Vagina (tissue), 2 donors: ENCODE data around the gene ZNF431.

Experiments used
- POLR2A ChIP-seq, 2 donors: fragments of 450-650 bp; IDR thresholded peaks; one replicate each; pipeline ENCODE4 v1.6.1; 2017; ENCODE audit warnings: antibody characterized with exemption in 2 of 2, mild to moderate bottlenecking in 2 of 2, moderate library complexity in 2 of 2
- POLR2AphosphoS5 ChIP-seq, 2 donors: sonication (generic); formaldehyde crosslinking; IDR thresholded peaks; one replicate each; pipeline ENCODE4 v1.9.0; 2017; ENCODE audit warnings: antibody characterized with exemption in 2 of 2, mild to moderate bottlenecking in 2 of 2, low read depth in 1 of 2; ENCODE audit not compliant: insufficient read depth in 1 of 2

- no peak for TF ChIP-seq POLR2A (IDR thresholded peaks at IDR 0.05)
- no peak for TF ChIP-seq POLR2AphosphoS5 (IDR thresholded peaks at IDR 0.05; ENCODE audit: insufficient read depth in 1 of 2, low read depth in 1 of 2)
Measured at GRCh38 chr19:21115430-21115829, 26.4 kb upstream of the ZNF431 start.
